ENCODE data around the gene BCR. TPM values are rescaled to one million over a fixed set of nuclear protein-coding genes. Genes with fewer than 3 reads are reported as not detected.

The BCR gene
- total RNA-seq, 1 experiment from 2014 or later, result 77.0 TPM

DNA sequence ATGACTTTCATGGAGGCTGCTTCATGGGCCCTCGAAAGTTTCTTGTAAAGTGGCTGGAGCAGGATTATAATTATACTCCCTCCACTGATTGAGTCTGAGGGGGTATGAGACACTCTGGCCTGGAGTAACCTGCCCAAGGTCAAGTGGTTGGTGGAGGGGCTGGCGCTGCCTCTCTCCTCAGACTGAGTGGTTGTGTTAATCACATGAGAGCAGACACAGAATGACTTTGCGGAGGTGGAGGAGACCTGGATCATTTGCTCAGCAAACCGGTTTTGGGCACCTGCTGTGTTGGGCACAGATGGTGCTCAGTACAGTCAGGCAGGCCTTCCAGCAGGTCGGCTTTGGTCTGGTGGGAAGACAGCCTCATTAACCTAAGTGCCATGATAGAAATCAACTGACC lies 11.8 kb downstream of the BCR start:
- H4K8ac ChIP-seq (replicated peaks; ENCODE audit: insufficient read length, low read depth, low read length), result no peak overlapping the region
- no peak overlapping the region for H3K4ac ChIP-seq (ENCODE audit: low read depth, low read length)
- no peak overlapping the region for H2AFZ ChIP-seq (ENCODE audit: low read length)
- no peak overlapping the region for H3K23ac ChIP-seq (ENCODE audit: insufficient read length, low read depth, low read length)
- H2BK12ac ChIP-seq (ENCODE audit: insufficient read length, low read depth, low read length), result no peak overlapping the region
- no peak overlapping the region for H3K56ac ChIP-seq (ENCODE audit: insufficient read length, low read depth, low read length)
- no peak overlapping the region for H2BK20ac ChIP-seq (ENCODE audit: low read depth, low read length, poor library complexity, severe bottlenecking)
- H3T11ph ChIP-seq (ENCODE audit: low read length), result no peak overlapping the region
- H3K14ac ChIP-seq (ENCODE audit: insufficient read depth, low read length), result no peak overlapping the region; the same call in 1 of the 2 replicates
- no peaks in the 10 kb centered on the region for H3K27me3 ChIP-seq (ENCODE audit: insufficient read depth, low read length)
- Mint-ChIP-seq H3K27me3 (ENCODE audit: low read depth) (no peaks in the 10 kb centered on the region; the same call in 1 of the 2 replicates), H3K27ac (peak overlapping the region in 2 of 3 experiments; percentile 32 to 72; a peak in 3 of 7 replicates), H3K4me3 (peak overlapping the region in 1 of 2 experiments; percentile 9; a peak in 2 of 5 replicates), H3K36me3 (ENCODE audit: insufficient read depth in 1 of 3, low read depth in 3 of 3) (peaks cover 2 to 32% (median 20%) of the 10 kb centered on the region in 3 experiments; a peak in 5 of 7 replicates), H3K9me3 (no peaks in the 10 kb centered on the region), H3K4me1 (peaks cover 53 to 54% of the 10 kb centered on the region in 2 experiments)
- H3K79me2 ChIP-seq (ENCODE audit: insufficient read depth, low read length), result peaks cover 44% of the 10 kb centered on the region; the same call in 1 of the 2 replicates
- H2BK5ac ChIP-seq (ENCODE audit: insufficient read length, low read length), result no peak overlapping the region
- no CpG with 5 or more reads among the region's 5 CpGs for WGBS (ENCODE audit: extremely low coverage, insufficient read length, low lambda C conversion rate)
- H3K4me1 ChIP-seq (ENCODE audit: insufficient read depth, low read length), result peaks cover 10% of the 10 kb centered on the region; the same call in 1 of the 2 replicates
- peaks cover 14% of the 10 kb centered on the region for H3K79me1 ChIP-seq (ENCODE audit: insufficient read depth, low read depth, low read length, poor library complexity, severe bottlenecking)
- H3K27ac ChIP-seq (ENCODE audit: insufficient read length, low read depth, low read length), result no peak overlapping the region
- no peaks in the 10 kb centered on the region for H4K20me1 ChIP-seq (ENCODE audit: control insufficient read depth, insufficient read depth, insufficient read length)
- H2AK5ac ChIP-seq (ENCODE audit: insufficient read length, low read length), result no peak overlapping the region
- no peak overlapping the region for H3K4me2 ChIP-seq (ENCODE audit: insufficient read depth, insufficient read length, low read length)
- H3K9me3 ChIP-seq (ENCODE audit: control insufficient read depth, low read depth, low read length), result no peaks in the 10 kb centered on the region
- no peak overlapping the region for H3K9ac ChIP-seq (ENCODE audit: extremely low read depth, insufficient read length, low read length)
- no peak overlapping the region for H2BK120ac ChIP-seq (ENCODE audit: low read depth, low read length, poor library complexity, severe bottlenecking)
- no peak overlapping the region for H4K91ac ChIP-seq (ENCODE audit: insufficient read length, low read depth, low read length)
- no peak overlapping the region for H2BK15ac ChIP-seq (ENCODE audit: low read depth, low read length)
- no peak overlapping the region for H3K18ac ChIP-seq (ENCODE audit: insufficient read length, low read depth, low read length)
- no peaks in the 10 kb centered on the region for H3K23me2 ChIP-seq (ENCODE audit: insufficient read length, low read depth, low read length, poor library complexity, severe bottlenecking)
- TF ChIP-seq, protein P1, sequence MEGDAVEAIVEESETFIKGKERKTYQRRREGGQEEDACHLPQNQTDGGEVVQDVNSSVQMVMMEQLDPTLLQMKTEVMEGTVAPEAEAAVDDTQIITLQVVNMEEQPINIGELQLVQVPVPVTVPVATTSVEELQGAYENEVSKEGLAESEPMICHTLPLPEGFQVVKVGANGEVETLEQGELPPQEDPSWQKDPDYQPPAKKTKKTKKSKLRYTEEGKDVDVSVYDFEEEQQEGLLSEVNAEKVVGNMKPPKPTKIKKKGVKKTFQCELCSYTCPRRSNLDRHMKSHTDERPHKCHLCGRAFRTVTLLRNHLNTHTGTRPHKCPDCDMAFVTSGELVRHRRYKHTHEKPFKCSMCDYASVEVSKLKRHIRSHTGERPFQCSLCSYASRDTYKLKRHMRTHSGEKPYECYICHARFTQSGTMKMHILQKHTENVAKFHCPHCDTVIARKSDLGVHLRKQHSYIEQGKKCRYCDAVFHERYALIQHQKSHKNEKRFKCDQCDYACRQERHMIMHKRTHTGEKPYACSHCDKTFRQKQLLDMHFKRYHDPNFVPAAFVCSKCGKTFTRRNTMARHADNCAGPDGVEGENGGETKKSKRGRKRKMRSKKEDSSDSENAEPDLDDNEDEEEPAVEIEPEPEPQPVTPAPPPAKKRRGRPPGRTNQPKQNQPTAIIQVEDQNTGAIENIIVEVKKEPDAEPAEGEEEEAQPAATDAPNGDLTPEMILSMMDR (conservative IDR thresholded peaks at IDR 0.05), result no peak
- no peak overlapping the region for H4K5ac ChIP-seq (ENCODE audit: insufficient read length, low read depth, low read length)
- DNase-seq, result no peak
